GM12801 (cell line): ENCODE data around the gene CDKN1C.

Experiments
- CTCF ChIP-seq: IDR thresholded peaks from one replicate; pipeline ENCODE4 v1.5.1; 2011; ENCODE audit warnings: control low read depth; ENCODE audit not compliant: insufficient read length; ENCODE audit errors: extremely low read depth

CDKN1C gene

GRCh38 chr11:2920343-2920742 is 34.8 kb upstream of the CDKN1C start:
- no peak for TF ChIP-seq CTCF

GRCh38 chr11:2919837-2920236 is 34.3 kb upstream of the CDKN1C start:
- TF ChIP-seq CTCF: no peak

- TF ChIP-seq CTCF: no peak
Measured at GRCh38 chr11:2919188-2919587, 33.6 kb upstream of the CDKN1C start.

GRCh38 chr11:2917842-2918490 is 32.4 kb upstream of the CDKN1C start:
- TF ChIP-seq CTCF: no peak

GRCh38 chr11:2916892-2917645 is 31.5 kb upstream of the CDKN1C start:
- TF ChIP-seq CTCF: no peak

GRCh38 chr11:2916114-2916891 is 30.7 kb upstream of the CDKN1C start:
- TF ChIP-seq CTCF: no peak

- no peak for TF ChIP-seq CTCF
Measured at GRCh38 chr11:2915473-2915872, 29.9 kb upstream of the CDKN1C start.
